Retina (tissue), 1 donor: Measurements from ENCODE around the gene MARCHF3.
"Not testable (repeated sequence)": the region's sequence is repeated elsewhere in the genome, so short reads cannot be mapped to it uniquely, and the experiment has no call there.

ENCODE experiments used
- DNase-seq: peaks from one replicate; pipeline ENCODE4 v3.0.0-alpha.2; 2016

MARCHF3 gene

DNA sequence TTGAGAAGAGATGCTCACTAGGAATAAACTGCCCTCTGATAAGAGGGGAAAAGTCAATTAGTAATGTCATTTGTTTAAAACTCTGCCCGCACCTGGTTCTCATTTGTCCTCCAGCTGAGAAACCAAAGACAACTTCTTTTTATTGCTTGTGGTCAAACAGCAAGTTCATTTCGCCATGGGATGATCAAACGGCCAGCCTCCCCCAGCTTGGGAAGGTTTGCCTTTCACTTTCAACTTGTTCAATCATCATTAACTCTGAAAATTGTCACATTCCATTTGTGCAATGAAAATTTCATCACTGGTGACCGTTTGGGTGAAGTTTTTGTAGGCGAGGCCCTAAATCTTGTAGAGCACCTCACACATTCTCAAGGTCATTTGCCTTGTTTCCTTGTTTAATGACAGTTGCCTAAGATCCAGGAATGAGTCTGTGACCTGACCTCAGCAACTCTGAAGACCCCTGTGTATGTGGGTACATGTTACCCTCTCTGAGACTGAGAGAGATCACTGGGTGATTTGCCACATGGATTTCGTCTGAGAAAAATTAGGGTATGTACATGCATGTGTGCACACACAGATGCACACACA is 117.7 kb downstream of the MARCHF3 start:
- DNase-seq: peak; percentile 76

DNA sequence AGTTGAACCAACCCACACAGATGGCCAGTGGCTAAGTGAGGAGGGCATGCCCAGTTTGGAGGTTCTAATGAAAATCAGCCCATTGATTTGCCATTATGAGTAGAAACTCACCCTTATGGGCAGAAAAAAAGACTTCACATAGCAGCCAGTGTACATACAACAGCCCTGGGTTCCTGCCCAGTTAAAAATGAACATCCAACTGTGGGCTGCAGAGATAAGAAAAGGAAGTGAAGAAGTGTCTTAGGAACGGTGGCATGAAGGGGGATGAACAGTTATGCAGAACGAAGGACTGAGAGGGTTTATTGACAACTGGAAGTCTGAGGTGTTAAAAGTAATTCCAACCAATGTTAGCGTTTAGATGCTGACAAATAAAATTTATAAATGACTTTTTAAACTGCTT is 118.4 kb downstream of the MARCHF3 start:
- no peak for DNase-seq

GRCh38 chr5:126909856-126910255 is 120.5 kb downstream of the MARCHF3 start:
- no peak for DNase-seq

GRCh38 chr5:126904407-126904806 is 126.0 kb downstream of the MARCHF3 start:
- DNase-seq: not testable (repeated sequence)

GRCh38 chr5:126900796-126901195 is 129.6 kb downstream of the MARCHF3 start:
- no peak for DNase-seq

GRCh38 chr5:126899476-126899875 is 130.9 kb downstream of the MARCHF3 start:
- no peak for DNase-seq

- no peak for DNase-seq
Measured at GRCh38 chr5:126897851-126898630, 132.3 kb downstream of the MARCHF3 start.

- no peak for DNase-seq
Measured at GRCh38 chr5:126896170-126896702, 134.1 kb downstream of the MARCHF3 start.

GRCh38 chr5:126895712-126896111 is 134.6 kb downstream of the MARCHF3 start:
- not testable (repeated sequence) for DNase-seq

DNA sequence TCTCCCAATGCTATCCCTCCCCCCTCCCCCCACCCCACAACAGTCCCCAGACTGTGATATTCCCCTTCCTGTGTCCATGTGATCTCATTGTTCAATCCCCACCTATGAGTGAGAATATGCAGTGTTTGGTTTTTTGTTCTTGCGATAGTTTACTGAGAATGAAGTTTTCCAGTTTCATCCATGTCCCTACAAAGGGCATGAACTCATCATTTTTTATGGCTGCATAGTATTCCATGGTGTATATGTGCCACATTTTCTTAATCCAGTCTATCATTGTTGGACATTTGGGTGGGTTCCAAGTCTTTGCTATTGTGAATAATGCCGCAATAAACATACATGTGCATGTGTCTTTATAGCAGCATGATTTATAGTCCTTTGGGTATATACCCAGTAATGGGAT is 139.9 kb downstream of the MARCHF3 start:
- not testable (repeated sequence) for DNase-seq

- no peak for DNase-seq
Measured at GRCh38 chr5:126888175-126888574, 142.2 kb downstream of the MARCHF3 start.

DNA sequence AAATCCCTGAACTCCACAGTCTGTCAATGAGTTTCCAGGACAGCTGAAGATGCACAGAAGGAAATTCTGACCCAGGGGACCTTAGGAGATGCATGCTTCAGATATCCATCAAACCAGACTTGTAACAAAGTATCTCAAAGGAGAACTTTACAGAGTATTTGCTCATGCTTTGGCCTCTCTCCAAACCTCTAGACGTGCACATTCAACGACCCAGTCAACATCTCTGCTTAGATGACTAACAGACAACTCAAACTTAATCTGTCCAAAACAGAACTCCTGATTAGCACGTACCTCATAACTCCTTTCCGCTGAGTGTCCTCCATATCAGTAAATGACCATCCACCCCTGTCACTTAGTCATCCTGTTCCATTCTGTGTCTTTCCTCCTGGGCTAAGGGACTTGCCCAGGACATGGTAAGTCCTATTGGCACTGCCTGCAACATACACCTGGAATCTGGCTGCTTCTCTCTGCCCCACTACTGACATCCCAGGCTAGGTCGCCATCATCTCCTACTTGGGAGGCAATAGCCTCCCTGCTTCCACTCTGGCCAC is 146.0 kb downstream of the MARCHF3 start:
- no peak for DNase-seq

GRCh38 chr5:126883564-126884245 is 146.7 kb downstream of the MARCHF3 start:
- no peak for DNase-seq

DNA sequence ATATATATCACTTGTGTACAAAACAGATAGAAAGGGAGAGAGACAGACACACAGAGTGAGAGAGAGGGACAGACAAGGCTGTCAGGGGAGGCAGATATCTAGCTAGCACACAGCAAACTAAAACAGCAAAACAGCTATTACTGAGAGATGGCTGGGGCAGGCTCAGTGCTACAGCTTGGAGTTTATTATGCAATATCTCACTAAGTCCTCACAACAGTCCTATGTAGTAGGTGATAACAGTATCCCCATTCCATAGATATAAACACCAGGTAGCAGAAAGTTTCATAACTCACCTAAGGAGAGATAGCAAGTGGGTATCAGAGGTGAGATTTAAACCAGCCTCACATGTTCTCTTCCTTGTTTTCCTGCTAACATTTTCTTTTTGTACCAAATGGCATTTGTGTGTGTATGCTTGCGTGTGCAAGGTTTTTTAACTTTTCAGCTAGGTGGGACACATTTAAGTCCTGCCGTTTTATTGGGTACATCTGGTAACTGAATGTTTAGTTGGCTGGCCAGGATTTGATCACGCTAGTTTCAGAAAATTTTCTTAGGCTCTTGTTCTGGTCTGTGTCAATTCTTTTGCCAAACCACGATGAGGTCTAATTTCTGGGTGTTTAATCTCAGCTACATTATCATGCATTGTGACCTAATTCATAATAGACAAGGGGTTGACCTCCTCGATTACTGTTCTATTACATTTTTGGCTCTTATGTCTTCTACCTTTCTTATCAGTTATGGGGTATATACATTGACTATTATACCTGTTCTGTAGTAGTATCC is 148.3 kb downstream of the MARCHF3 start:
- no peak for DNase-seq

GRCh38 chr5:126878634-126879033 is 151.7 kb downstream of the MARCHF3 start:
- DNase-seq: no peak

DNA sequence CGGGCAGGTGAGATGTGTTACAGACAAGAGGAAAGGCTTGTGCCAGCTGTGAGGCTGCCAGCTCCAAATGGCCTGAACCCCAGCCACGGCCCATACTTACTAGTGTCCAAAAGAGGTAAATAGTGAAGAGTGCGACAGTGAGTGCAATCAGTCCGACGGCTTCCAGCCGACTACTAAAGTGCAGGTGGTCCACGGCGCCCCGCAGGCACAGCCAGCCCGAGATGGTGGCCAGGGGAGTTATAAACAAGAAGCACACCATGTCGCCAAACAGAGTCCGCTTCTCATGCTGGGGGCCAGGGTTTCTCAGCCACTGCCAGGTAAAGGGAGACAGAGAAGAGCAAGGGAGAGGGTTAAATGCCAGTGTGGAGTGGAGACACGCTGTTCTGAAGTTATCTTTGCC is 152.3 kb downstream of the MARCHF3 start:
- DNase-seq: no peak

GRCh38 chr5:126877602-126878001 is 152.8 kb downstream of the MARCHF3 start:
- no peak for DNase-seq

DNA sequence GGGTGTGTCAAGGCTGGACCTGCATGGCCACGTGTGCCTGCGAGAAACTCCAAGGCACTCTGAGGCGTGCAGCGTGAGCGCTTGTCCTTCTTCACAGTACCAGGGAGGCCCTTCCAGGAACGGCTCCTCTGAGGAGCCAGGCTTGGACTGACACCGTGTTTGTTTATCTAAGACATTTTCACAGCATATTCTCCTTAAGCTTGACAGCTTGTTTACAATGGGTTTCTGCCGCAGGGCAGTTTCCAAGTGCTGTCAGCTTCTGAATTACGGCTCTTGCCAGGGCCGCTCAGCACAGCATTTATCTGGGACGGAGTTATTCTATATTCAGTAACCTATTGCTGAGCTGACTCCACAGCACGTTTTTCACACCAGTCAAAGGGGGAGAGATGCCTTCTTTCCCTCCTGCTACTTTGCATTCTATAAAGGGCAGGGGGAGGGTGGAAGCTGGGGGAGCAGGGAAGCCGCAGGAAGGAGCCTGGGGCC is 155.0 kb downstream of the MARCHF3 start:
- no peak for DNase-seq

- DNase-seq: no peak
Measured at GRCh38 chr5:126872561-126873354, 157.6 kb downstream of the MARCHF3 start.

DNA sequence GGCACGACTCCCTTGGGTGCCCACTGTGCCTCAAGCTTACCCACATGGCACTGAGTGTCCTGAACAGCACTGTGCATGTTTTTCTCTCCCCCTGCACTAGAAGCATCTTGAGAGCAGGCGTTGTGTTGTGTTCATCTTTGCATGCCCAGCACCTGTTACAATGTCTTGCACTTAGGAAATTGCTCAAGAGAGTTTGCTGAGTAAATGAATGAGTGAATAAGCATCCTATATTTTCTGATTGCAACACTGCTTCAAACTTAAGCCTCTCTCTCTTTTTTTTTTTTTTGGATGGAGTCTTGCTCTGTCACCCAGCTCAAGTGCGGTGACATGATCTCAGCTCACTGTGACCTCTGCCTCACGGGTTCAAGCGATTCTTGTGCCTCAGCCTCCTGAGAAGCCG is 158.9 kb downstream of the MARCHF3 start:
- no peak for DNase-seq

- DNase-seq: peak; percentile 89
Measured at GRCh38 chr5:126869005-126869451, 161.3 kb downstream of the MARCHF3 start.
